HG02759 (cell line): ENCODE results near the gene ECHDC3.

Source experiments
- ATAC-seq: cut with Tn5 transposase; IDR thresholded peaks from one replicate; pipeline ENCODE4 v1.9.1; 2021; ENCODE audit warnings: mild to moderate bottlenecking, moderate library complexity; ENCODE audit not compliant: unreplicated experiment

Gene ECHDC3

GRCh38 chr10:11776080-11776479, 33.9 kb downstream of the ECHDC3 start:
- ATAC-seq = no peak

- no peak for ATAC-seq
Measured at GRCh38 chr10:11781114-11781513, 38.9 kb downstream of the ECHDC3 start.

DNA sequence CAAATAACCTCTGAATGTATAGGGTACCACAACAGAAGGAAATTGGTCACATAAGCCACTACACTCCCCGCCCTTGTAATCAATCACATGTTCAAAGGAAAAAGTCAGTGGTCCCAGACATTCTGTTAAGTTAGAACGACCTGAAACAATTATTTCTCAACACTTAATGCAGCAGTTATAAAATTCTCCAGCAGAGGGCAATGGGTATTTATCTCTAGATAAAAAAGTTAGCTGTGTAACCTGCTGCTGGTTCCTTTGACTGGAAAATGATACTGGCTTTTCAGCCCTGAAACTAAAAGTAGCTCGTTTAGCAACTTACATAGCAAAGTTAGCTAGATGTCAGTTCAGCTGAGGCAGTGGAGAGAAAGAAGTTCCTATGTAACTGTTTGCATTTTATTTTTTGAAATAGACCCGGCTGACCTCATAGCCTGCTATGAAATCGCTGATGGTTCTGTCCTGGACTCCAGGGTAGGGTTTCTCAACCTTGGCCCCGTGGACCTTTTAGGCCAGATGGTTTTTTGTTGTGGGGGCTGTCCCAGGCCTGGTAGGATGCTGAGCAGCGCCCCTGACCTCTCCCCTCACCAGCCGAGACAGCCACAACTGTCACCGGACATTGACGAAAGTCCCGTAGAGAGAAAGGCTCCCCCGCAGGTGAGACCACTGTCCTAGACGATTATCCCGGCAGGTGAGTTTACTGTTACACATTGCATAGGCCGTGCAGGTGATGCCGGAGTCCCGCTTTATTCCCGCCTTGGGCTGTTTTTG, 40.8 kb downstream of the ECHDC3 start:
- no peak for ATAC-seq

GRCh38 chr10:11783558-11783865, 41.3 kb downstream of the ECHDC3 start:
- no peak for ATAC-seq

GRCh38 chr10:11787374-11787773, 45.2 kb downstream of the ECHDC3 start:
- ATAC-seq = no peak

- no peak for ATAC-seq
Measured at GRCh38 chr10:11787846-11788245, 45.7 kb downstream of the ECHDC3 start.

DNA sequence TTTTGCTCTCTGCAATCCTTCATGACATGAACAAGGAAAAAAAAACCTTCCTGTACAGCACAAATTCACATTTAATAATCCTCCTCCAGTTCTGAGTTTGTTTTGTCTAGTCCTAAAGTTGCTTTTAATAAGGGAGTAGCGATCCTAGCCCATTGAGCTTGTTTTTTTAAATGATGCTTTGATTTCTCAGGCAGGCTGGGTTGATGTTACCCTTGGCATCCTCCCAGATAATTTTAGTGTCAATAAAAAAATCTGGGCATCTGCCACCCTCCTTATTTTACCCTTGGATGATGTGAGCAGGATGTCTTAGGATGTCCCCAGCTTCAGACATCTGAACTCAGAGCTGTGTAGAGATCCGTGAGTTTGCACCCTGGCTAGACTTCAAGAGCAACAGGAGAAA, 47.1 kb downstream of the ECHDC3 start:
- ATAC-seq = no peak

DNA sequence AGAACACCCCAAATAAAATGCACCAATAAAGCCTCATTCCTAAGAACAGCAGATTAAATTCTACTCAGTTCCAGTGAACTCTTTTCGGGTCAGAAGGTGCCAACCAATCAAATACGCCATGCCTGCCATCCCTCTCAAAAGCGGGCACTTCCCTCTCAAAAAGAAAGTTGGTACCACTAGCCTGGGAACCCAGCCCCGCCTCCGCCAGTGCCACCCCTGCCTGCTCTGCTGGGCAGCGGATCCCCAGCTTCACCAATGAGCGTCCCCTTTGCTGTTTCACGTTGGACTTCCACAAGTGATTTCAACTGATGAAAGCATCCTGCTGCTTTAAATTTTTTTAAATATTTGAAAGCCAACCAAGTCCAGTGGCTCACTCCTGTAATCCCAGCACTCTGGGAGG, 47.8 kb downstream of the ECHDC3 start:
- no peak for ATAC-seq

- no peak for ATAC-seq
Measured at GRCh38 chr10:11793762-11794479, 51.7 kb downstream of the ECHDC3 start.

DNA sequence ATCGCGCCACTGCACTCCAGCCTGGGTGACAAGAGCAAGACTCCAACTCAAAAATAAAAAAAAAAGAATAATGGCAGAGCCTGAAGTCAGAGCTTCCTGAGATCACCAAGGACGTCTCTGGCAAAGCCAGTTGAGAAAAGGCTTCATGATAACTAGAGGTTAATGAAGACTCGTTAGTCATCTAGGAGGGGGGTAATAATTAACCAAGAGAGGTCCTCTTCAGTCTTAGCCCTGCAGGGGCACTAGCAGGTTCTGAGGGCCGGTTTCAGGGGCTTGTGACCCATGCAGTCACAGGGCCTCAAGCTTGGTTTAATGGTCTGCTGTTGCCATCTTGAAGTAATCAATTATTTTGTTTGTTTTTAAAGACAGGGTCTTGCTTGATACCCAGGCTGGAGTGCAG, 52.4 kb downstream of the ECHDC3 start:
- no peak for ATAC-seq

GRCh38 chr10:11795101-11795920, 53.1 kb downstream of the ECHDC3 start:
- no peak for ATAC-seq

DNA sequence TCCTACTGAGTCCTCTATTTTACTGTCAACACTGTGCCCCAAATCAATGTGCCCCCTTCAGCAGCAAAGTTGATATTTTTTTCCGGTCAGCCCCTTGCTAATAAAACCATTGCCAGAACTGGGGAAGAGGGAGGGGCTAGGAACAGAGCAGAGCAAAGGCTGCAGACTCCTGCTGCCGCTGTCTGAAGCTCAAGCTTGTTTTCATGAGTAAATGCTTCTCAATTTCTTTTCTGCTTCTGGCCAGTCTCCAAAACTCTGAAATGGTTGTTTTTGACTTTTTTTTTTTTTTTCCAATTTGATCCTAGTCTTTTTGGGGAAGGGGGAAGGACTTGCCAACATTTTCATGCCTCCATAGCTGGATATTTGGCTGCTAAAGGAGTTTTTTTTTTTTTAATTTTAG, 54.3 kb downstream of the ECHDC3 start:
- ATAC-seq = no peak

- no peak for ATAC-seq
Measured at GRCh38 chr10:11797281-11797680, 55.1 kb downstream of the ECHDC3 start.

DNA sequence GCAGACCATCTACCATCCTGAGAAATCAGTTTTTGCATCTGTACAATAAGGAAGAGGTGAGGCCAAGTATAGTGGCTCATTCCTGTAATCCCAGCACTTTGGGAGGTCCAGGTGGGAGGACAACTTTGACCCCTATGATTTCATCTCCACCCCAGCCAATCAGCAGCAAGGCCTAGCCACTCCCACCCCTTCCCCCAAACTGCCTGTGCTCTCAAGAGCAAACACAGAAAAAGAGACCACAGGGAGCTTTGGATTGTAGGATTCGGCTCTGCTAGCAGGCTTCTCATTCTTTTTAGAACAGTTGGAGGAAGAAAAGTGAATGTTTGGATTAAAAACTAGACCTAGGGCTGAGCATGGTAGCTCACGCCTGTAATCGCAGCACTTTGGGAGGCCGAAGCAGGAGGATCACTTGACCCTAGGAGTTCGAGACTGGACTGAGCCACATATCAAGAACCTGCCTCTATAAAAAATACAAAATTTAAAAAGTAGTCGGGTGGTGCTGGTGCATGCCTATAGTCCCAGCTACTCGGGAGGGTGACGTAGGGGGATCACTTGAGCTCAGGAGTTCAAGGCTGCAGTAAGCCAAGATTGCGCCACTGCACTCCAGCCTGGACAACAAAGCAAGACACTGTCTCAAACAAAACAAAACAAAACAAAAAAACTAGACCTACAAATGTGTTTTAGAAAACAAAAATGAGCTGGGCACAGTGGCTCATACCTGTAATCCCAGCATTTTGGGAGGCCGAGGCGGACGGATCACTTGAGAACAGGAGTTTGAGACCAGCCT, 55.9 kb downstream of the ECHDC3 start:
- ATAC-seq = no peak

GRCh38 chr10:11798845-11799735, 56.9 kb downstream of the ECHDC3 start:
- no peak for ATAC-seq

- ATAC-seq = no peak
Measured at GRCh38 chr10:11799736-11800080, 57.5 kb downstream of the ECHDC3 start.

GRCh38 chr10:11804336-11804735, 62.2 kb downstream of the ECHDC3 start:
- no peak for ATAC-seq

DNA sequence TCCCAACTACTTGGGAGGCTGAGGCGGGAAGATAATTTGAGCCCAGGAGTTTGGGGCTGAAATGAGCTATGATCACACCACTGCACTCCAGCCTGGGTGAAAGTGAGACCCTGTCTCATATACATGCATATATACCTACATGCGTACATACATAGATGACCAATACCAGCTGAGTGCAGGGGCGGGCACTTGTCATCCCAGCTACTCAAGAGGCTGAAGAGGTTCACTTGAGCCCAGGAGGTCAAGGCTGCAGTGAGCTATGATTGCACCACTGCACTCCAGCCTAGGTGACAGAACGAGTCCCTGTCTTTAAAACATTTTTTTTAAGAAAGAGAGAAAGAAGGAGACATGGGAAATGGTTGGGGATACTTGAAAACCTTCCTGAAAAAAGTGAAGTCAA, 63.6 kb downstream of the ECHDC3 start:
- ATAC-seq = no peak

DNA sequence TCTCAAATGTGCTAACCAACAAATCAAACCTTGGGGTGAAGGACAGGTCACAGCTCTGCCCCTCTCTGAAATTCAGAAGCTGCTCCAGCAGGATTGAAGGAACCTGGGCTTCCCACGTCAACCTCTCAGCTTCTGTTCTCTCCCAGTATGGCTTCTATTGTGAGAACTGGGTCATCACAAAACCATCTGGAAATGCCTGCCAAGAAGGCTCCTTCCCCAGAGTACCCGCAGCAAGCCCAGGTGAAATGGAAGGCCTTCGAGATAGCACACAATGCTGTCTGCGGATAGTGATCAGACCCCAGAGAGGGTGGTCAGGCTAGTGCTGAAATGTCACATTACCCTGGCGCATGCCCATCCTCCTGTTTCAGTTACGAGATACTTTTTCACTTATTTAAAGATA, 64.5 kb downstream of the ECHDC3 start:
- no peak for ATAC-seq

DNA sequence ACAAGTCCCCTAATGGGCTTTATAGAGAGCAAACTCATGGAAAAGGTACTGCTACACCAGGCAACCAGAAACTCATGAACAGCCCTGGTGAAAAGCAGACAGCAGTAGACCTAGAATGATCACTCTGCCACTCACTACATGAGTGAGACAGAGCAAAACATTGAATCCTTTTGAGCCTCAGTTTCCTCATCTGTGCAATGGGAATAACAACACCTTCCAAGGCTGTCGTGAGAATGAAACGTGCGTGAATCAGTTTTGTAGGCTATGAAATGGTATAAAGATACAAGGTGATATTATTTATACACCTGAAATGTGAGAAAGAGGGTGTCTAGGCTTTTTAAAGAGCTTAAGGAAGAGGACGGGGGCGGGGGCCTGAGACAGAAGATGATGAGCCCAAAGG, 66.6 kb downstream of the ECHDC3 start:
- ATAC-seq = no peak
